ENCODE data around the gene ADISSP.

GRCh38 chr20:3719046-3719445 lies 48.5 kb downstream of the ADISSP start:
- no peak for TF ChIP-seq TAF1 (IDR thresholded peaks at IDR 0.05; ENCODE audit: low read depth, low read length)
- no peak for TF ChIP-seq CTCF (IDR thresholded peaks at IDR 0.05; ENCODE audit: control extremely low read depth in 1 of 3, insufficient read depth in 1 of 3, low read depth in 1 of 3, low read length in 3 of 3)
- no peak for TF ChIP-seq EZH2 (IDR thresholded peaks at IDR 0.05; ENCODE audit: low read depth, low read length, severe bottlenecking)
- no peak for TF ChIP-seq CREB1 (IDR thresholded peaks at IDR 0.05)
- TF ChIP-seq EP300 (IDR thresholded peaks at IDR 0.05; ENCODE audit: borderline replicate concordance in 1 of 2, low read depth in 2 of 2, low read length in 2 of 2): no peak
- TF ChIP-seq POLR2A (IDR thresholded peaks at IDR 0.05; ENCODE audit: control extremely low read depth in 1 of 2, low read depth in 2 of 2, low read length in 2 of 2): no peak
